A172 (cell line): Measurements from ENCODE around the gene CUBN. TPM values are rescaled to one million over a fixed set of nuclear protein-coding genes. Genes with fewer than 3 reads are reported as not detected.
A peak's percentile ranks its signal among the peaks of the same experiment; 100 is the strongest.

Source experiments
- DNase-seq: peaks from one replicate; pipeline ENCODE4 v3.0.0-alpha.2; 2015; ENCODE audit warnings: low spot score
- total RNA-seq: library from RNA; depleted of rRNA; stranded (reverse); fragments of >200 nt; shearing (Covaris generic); gene quantifications from 2 replicates; pipeline ENCODE4 v1.2.3, GENCODE V29; 2014; rRNA removed

CUBN gene
- total RNA-seq, 1 experiment from 2014 or later = 0.60 TPM

DNA sequence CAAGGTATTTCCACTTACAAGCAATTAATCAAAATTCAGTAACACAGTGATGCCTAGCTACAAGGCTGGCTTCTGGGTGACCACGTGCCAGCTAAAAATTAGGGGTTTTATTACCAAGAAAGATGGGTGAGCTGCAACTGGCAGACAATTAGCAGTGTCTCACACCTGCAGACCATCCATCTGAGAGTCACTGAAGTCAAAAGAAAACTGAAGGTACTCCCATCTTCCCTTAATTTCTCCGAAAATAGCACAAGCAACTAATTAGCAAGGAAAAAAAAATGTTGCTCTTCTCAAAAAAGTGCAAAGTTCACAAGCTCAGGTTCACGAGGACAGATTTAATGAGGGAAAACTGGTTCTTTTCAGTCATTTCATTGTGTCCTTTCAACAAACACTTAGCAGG lies 340.8 kb downstream of the CUBN start:
- DNase-seq = no peak

- no peak for DNase-seq
Observed at GRCh38 chr10:16788125-16788524, 341.5 kb downstream of the CUBN start.

GRCh38 chr10:16787361-16787791 lies 342.2 kb downstream of the CUBN start:
- DNase-seq = no peak

GRCh38 chr10:16780338-16780880 lies 349.2 kb downstream of the CUBN start:
- no peak for DNase-seq

- DNase-seq = no peak
Observed at GRCh38 chr10:16779384-16779915, 350.2 kb downstream of the CUBN start.

DNA sequence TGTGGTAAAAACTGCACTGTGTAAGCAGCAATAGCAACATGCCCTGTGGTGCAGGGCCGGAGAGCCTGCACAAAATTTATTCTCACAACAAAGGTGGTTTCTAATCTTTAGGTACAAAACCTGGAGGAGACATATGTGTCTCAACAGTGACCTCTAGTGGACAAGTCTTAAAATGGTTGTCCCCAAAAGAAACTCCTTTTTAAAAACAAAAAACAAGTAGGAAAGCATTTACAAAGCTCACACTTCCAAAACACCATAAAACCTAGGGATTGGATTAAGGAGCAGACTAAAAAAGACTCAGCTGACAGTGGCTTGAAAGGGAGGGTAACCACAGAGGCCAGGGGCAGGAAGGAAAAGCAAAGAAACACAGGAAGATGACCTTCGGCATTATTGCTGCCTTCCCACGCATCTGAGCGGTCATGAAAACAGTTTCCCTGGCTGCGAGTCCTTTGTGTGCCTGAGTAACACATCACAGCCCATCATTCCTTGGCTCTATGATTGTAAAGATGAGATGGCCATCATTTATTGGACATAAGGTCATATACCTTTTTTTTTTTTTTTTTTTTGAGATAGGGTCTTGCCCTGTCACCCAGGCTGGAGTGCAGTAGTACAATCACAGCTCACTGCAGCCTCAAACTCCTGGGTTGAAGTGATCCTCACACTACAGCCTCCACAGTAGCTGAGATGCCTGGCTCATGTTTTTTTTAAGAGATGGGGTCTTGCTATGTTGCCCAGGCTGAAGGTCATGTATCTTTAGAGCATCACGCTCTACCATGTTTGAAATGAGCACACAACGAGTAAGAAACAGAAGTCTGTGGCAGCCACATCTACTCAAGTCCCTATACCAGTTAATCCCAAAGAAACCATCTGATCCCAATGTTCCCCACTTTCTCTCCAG lies 351.9 kb downstream of the CUBN start:
- peak; percentile 68 for DNase-seq

DNA sequence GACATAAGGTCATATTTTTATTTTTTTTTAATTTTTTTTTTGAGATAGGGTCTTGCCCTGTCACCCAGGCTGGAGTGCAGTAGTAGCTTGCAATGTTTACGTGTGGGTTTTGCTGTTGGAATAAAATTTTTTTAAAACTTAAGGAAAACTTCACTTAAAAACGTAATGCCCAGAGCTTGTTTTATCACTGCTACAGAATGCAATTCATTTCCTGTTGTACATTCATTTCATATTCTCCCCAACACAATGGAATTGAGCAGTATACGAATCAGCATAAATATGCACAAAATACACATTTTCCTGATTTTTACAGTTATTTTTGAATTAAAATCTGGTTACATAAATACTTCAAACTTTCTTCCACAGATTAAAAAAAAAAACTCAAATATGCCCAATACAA lies 352.7 kb downstream of the CUBN start:
- no peak for DNase-seq

Other genes starting within 250 kb of the CUBN start
- 4.3 and 5.9 TPM in 2 replicates for gene TRDMT1, start 71.9 kb upstream of the CUBN start, total RNA-seq
- 4,251 and 5,299 TPM in 2 replicates for gene VIM, start 98.4 kb upstream of the CUBN start, total RNA-seq